Endothelial cell of umbilical vein (primary cell): ENCODE data around the gene TRAP1. TPM values are rescaled to one million over a fixed set of nuclear protein-coding genes. Genes with fewer than 3 reads are reported as not detected.

Experiments
- BruUV-seq: library from RNA; stranded (reverse); fragments of 400-500 nt; replicated peaks from 2 replicates; lab custom pipeline; 2021; lab: Mats Ljungman, UMichigan
- CTCF ChIA-PET: fragments of 300-600, 350-600 bp; sonication (Branson Sonifier 250); formaldehyde crosslinking; loops from one replicate; lab custom pipeline; 2021; ENCODE audit warnings: antibody characterized with exemption, inconsistent platforms; lab: Charles Lee
- POLR2A ChIA-PET: fragments of 300-600, 350-600 bp; sonication (Branson Sonifier 250); formaldehyde crosslinking; loops from one replicate; lab custom pipeline; 2021; ENCODE audit warnings: antibody characterized with exemption, inconsistent platforms; lab: Charles Lee
- DNase-seq: peaks from one replicate; pipeline ENCODE4 v3.0.0-alpha.2; 2011; ENCODE audit warnings: low read depth, low spot score
- FAIRE-seq: peaks from 2 replicates; lab custom pipeline; 2011; peaks lifted over from hg19 to GRCh38; lab: Jason Lieb, UNC
- H2AFZ ChIP-seq: 2 replicates; pipeline ENCODE4 v1.6.0; 2012; ENCODE audit warnings: low read depth, low read length, control low read depth, inconsistent platforms
- H3K27ac ChIP-seq: 2 replicates; pipeline ENCODE4 v1.5.1; 2011; ENCODE audit warnings: low read depth, mild to moderate bottlenecking, control low read depth, low read length, moderate library complexity; ENCODE audit not compliant: insufficient read depth
- H3K27me3 ChIP-seq, 2 experiments: 2 replicates each; pipeline versions ENCODE4 v1.6.0 to v1.6.1; 2011; ENCODE audit warnings: low read length in 2 of 2, mixed read lengths in 1 of 2; ENCODE audit not compliant: control insufficient read depth in 2 of 2, insufficient read depth in 2 of 2
- H3K36me3 ChIP-seq, 2 experiments: 2 replicates in 1 of 2; 3 replicates in 1 of 2; pipeline ENCODE4 v1.5.1; 2011; ENCODE audit warnings: low read length in 2 of 2, mild to moderate bottlenecking in 1 of 2, moderate library complexity in 1 of 2; ENCODE audit not compliant: control insufficient read depth in 2 of 2, insufficient read depth in 2 of 2; ENCODE audit errors: extremely low read depth in 1 of 2
- H3K4me1 ChIP-seq: 3 replicates; pipeline ENCODE4 v1.5.1; 2011; ENCODE audit warnings: mild to moderate bottlenecking, low read length; ENCODE audit not compliant: control insufficient read depth, insufficient read depth; ENCODE audit errors: extremely low read depth
- H3K4me2 ChIP-seq: 2 replicates; pipeline ENCODE4 v1.6.1; 2011; ENCODE audit warnings: low read length, control low read depth, mixed read lengths; ENCODE audit not compliant: insufficient read depth
- H3K4me3 ChIP-seq, 3 experiments: fragments of 200-600 bp in 1 of 3; sonication (generic), shearing (Covaris generic) in 1 of 3; replicated peaks in 1 of 3; 2 replicates each; pipeline ENCODE4 v1.5.1; 2011 to 2016; ENCODE audit warnings: control low read depth in 3 of 3, low read length in 3 of 3, mild to moderate bottlenecking in 2 of 3, inconsistent platforms in 1 of 3, low read depth in 1 of 3, moderate library complexity in 1 of 3; ENCODE audit not compliant: insufficient read depth in 1 of 3
- H3K79me2 ChIP-seq: 2 replicates; pipeline ENCODE4 v1.6.0; 2012; ENCODE audit warnings: low read length, inconsistent platforms; ENCODE audit not compliant: control insufficient read depth, insufficient read depth
- H3K9ac ChIP-seq: replicated peaks from 2 replicates; pipeline ENCODE3; 2011; ENCODE audit warnings: low read length, control low read depth; ENCODE audit not compliant: insufficient read depth; ENCODE audit errors: extremely low read depth
- H3K9me1 ChIP-seq: replicated peaks from 3 replicates; pipeline ENCODE4 v1.6.0; 2011; ENCODE audit warnings: mild to moderate bottlenecking, low read length; ENCODE audit not compliant: control insufficient read depth, insufficient read depth; ENCODE audit errors: extremely low read depth
- H3K9me3 ChIP-seq: replicated peaks from 2 replicates; pipeline ENCODE4 v1.5.1; 2012; ENCODE audit warnings: low read length, inconsistent platforms; ENCODE audit not compliant: control insufficient read depth, insufficient read depth
- H4K20me1 ChIP-seq: replicated peaks from 2 replicates; pipeline ENCODE3; 2011; ENCODE audit warnings: mild to moderate bottlenecking, low read length; ENCODE audit not compliant: control insufficient read depth, insufficient read depth; ENCODE audit errors: extremely low read depth
- CTCF ChIP-seq, 2 donors: IDR thresholded peaks; 1 replicate in 1 of 2; 2 replicates in 1 of 2; pipeline ENCODE4 v1.5.1; 2011; ENCODE audit warnings: low read length in 2 of 2, mild to moderate bottlenecking in 2 of 2, moderate library complexity in 2 of 2, control low read depth in 1 of 2, inconsistent platforms in 1 of 2, low read depth in 1 of 2; ENCODE audit not compliant: insufficient read depth in 1 of 2; ENCODE audit errors: extremely low read depth in 1 of 2
- GATA2 ChIP-seq: IDR thresholded peaks from 2 replicates; pipeline ENCODE4 v1.7.0; 2011; ENCODE audit warnings: low read depth, mild to moderate bottlenecking, moderate library complexity, mixed read lengths, low read length; ENCODE audit not compliant: insufficient read length, insufficient read depth
- JUN ChIP-seq: IDR thresholded peaks from 2 replicates; pipeline ENCODE4 v1.6.1; 2011; ENCODE audit warnings: borderline replicate concordance, low read depth; ENCODE audit not compliant: insufficient read length, insufficient read depth
- MAX ChIP-seq: IDR thresholded peaks from 2 replicates; pipeline ENCODE4 v1.6.1; 2011; ENCODE audit not compliant: insufficient read depth, insufficient read length
- MYC ChIP-seq: IDR thresholded peaks from one replicate; pipeline ENCODE4 v1.6.1; 2011; ENCODE audit warnings: mild to moderate bottlenecking, low read depth, low read length
- POLR2AphosphoS5 ChIP-seq: IDR thresholded peaks from 2 replicates; pipeline ENCODE4 v1.6.1; 2012; ENCODE audit warnings: low read depth, mild to moderate bottlenecking, control low read depth, low read length, moderate library complexity; ENCODE audit not compliant: insufficient read depth
- dilution Hi-C: fragments of 300-500 bp; cut with MboI; formaldehyde crosslinking; loops from one replicate; pipeline ENCODE4 v1.15.0; 2019; ENCODE audit warnings: low sequenced_read_pairs; ENCODE audit not compliant: extremely low pct_ligation_motif_present
- intact Hi-C: fragments of 100-400 bp; cut with micrococcal nuclease; formaldehyde crosslinking; loops from one replicate; pipeline ENCODE4 v1.10.0; 2022
- polyA plus RNA-seq, 4 experiments: library from polyadenylated mRNA; depleted of rRNA in 3 of 4; stranded (reverse) in 3 of 4; unstranded in 1 of 4; fragments of >200 nt; gene quantifications; 2 replicates each; pipeline versions ENCODE4 v1.2.1 to v1.2.3, GENCODE V29; 2011 to 2012; ENCODE audit warnings: missing spikeins in 1 of 4
- total RNA-seq: library from RNA; stranded (reverse); gene quantifications from 2 replicates; pipeline ENCODE4 v1.2.3, GENCODE V29; 2021

Gene TRAP1
- total and polyA plus RNA-seq, 2 donors (not counting 3 experiments of a cell fraction or from before 2014, with no cell fraction given), result 95.6 to 102 TPM

- Histone ChIP-seq H3K4me3 (no peak overlapping the region), H3K4me2 (no peak overlapping the region), H3K9me3 (no peaks in the 10 kb centered on the region), H3K9ac (no peak overlapping the region), H3K9me1 (no peaks in the 10 kb centered on the region), H3K79me2 (no peaks in the 10 kb centered on the region), H2AFZ (no peak overlapping the region), H3K36me3 (peaks cover 3 to 34% of the 10 kb centered on the region in 2 experiments), H3K27ac (no peak overlapping the region), H3K4me1 (no peaks in the 10 kb centered on the region), H3K27me3 (no peaks in the 10 kb centered on the region), H4K20me1 (no peaks in the 10 kb centered on the region)
- intact Hi-C loops, result no loop called here
- ChIA-PET CTCF (interaction anchor here (1.1 to 1.9 kb wide), 2 partner anchors 8 to 207 kb away, joined by 3 to 5 read pairs; no protein-coding TSS in a partner anchor), POLR2A (no interaction called here)
- dilution Hi-C loops, result no loop called here
- no peak for FAIRE-seq
- DNase-seq, result no peak
- BruUV-seq, result no TSS peak
- TF ChIP-seq CTCF (IDR thresholded peaks at IDR 0.05; ENCODE audit: extremely low read depth in 1 of 2, insufficient read depth in 1 of 2, low read depth in 1 of 2, low read length in 2 of 2), result no peak
- no peak for TF ChIP-seq JUN
- TF ChIP-seq MAX, result no peak
- TF ChIP-seq MYC, result no peak
- no peak for TF ChIP-seq GATA2
- no peak for TF ChIP-seq POLR2AphosphoS5
Measured at GRCh38 chr16:3655396-3656159, 61.7 kb downstream of the TRAP1 start.
